ENCODE results near the gene CCDC154. TPM values are rescaled to one million over a fixed set of nuclear protein-coding genes. Genes with fewer than 3 reads are reported as not detected.

CCDC154 gene
- total RNA-seq, 1 donor from 2014 or later: not detected

- Histone ChIP-seq H3K27me3 (no peaks in the 10 kb centered on the region), H3K4me1 (peaks cover 7 to 16% of the 10 kb centered on the region in 2 donors), H3K36me3 (no peaks in the 10 kb centered on the region), H3K27ac (peak overlapping the region; percentile 93), H3K4me3 (no peak overlapping the region), H3K9me3 (no peaks in the 10 kb centered on the region)
- intact Hi-C loops (cut with DNase I): loop anchor here (5.0 kb wide), 2 partner anchors 70 to 285 kb away; partner anchors contain the start of genes GNPTG, MAPK8IP3 and TSR3
- DNase-seq (ENCODE audit: low spot score in 2 of 2): no peak
- no peak for TF ChIP-seq CTCF (IDR thresholded peaks at IDR 0.05)
These were observed 22.3 kb downstream of the CCDC154 start for GRCh38 chr16:1422076-1422475.

GRCh38 chr16:1420111-1420539, 24.2 kb downstream of the CCDC154 start:
- Histone ChIP-seq H3K36me3 (no peaks in the 10 kb centered on the region), H3K27me3 (no peaks in the 10 kb centered on the region), H3K4me1 (peaks cover 7 to 16% of the 10 kb centered on the region in 2 donors), H3K4me3 (peak overlapping the region; percentile 65 to 70), H3K27ac (peak overlapping the region; percentile 93), H3K9me3 (no peaks in the 10 kb centered on the region)
- TF ChIP-seq CTCF (IDR thresholded peaks at IDR 0.05): no peak
- intact Hi-C loops (cut with DNase I): loop anchor here (1.0 to 5.0 kb wide), 5 partner anchors 55 to 287 kb away; partner anchors contain the start of genes CLCN7, CRAMP1, GNPTG and IFT140
- DNase-seq (ENCODE audit: low spot score in 2 of 2): no peak

GRCh38 chr16:1416521-1416941, 27.8 kb downstream of the CCDC154 start:
- intact Hi-C loops (cut with DNase I): no loop called here
- H3K4me3 ChIP-seq: no peak overlapping the region
- no peaks in the 10 kb centered on the region for H3K36me3 ChIP-seq
- H3K27ac ChIP-seq: no peak overlapping the region
- H3K27me3 ChIP-seq: no peaks in the 10 kb centered on the region
- peaks cover 7 to 15% of the 10 kb centered on the region in 2 donors for H3K4me1 ChIP-seq
- no peaks in the 10 kb centered on the region for H3K9me3 ChIP-seq
- DNase-seq (ENCODE audit: low spot score in 2 of 2): no peak
- no peak for TF ChIP-seq CTCF (IDR thresholded peaks at IDR 0.05)

- no peak for TF ChIP-seq CTCF (IDR thresholded peaks at IDR 0.05)
- H3K27me3 ChIP-seq: no peaks in the 10 kb centered on the region
- H3K4me1 ChIP-seq: peaks cover 2 to 7% of the 10 kb centered on the region in 2 donors
- DNase-seq (ENCODE audit: low spot score in 2 of 2): peak in 1 of 2 donors; percentile 78
- H3K27ac ChIP-seq: peak within 1 kb of the TSS; percentile 81 to 88
- peak within 1 kb of the TSS; percentile 71 to 83 for H3K4me3 ChIP-seq
- H3K9me3 ChIP-seq: no peaks in the 10 kb centered on the region
- H3K36me3 ChIP-seq: peaks cover 0 to 9% of the 10 kb centered on the region in 2 donors
- intact Hi-C loops (cut with DNase I): no loop called here
These were observed 29.7 kb downstream of the CCDC154 start, which contains the start of gene UNKL for GRCh38 chr16:1414532-1415260. TSS of gene UNKL (minus strand) at chr16:1414704. CDS start at chr16:1414691, 13 bp downstream.

GRCh38 chr16:1413684-1414531, 30.4 kb downstream of the CCDC154 start:
- Histone ChIP-seq H3K27ac (peak overlapping the region; percentile 81 to 88), H3K4me1 (peaks cover 0 to 2% of the 10 kb centered on the region in 2 donors), H3K4me3 (peak overlapping the region; percentile 71 to 83), H3K36me3 (peaks cover 0 to 9% of the 10 kb centered on the region in 2 donors), H3K27me3 (no peaks in the 10 kb centered on the region), H3K9me3 (no peaks in the 10 kb centered on the region)
- TF ChIP-seq CTCF (IDR thresholded peaks at IDR 0.05): peak; percentile 50 to 61 (median 53)
- intact Hi-C loops (cut with DNase I): no loop called here
- peak in 1 of 2 donors; percentile 71 for DNase-seq (ENCODE audit: low spot score in 2 of 2)

All from ascending aorta (tissue), 2 donors.